Fibroblast of mammary gland (primary cell): ENCODE data around the gene MYOD1.
A peak's percentile ranks its signal among the peaks of the same experiment; 100 is the strongest.

Experiments
- DNase-seq: peaks from one replicate; pipeline ENCODE4 v3.0.0-alpha.2; 2010; ENCODE audit warnings: low read depth
- H3K4me3 ChIP-seq: 2 replicates; pipeline ENCODE4 v1.5.1; 2011; ENCODE audit warnings: low read depth, mild to moderate bottlenecking, low read length, moderate library complexity; ENCODE audit not compliant: control insufficient read depth
- CTCF ChIP-seq: conservative IDR thresholded peaks from 2 replicates; pipeline ENCODE4 v1.5.1; 2011; ENCODE audit warnings: low read depth, low read length, inconsistent platforms; ENCODE audit not compliant: control insufficient read depth, insufficient read depth

MYOD1 gene

GRCh38 chr11:17700991-17701390, 18.4 kb upstream of the MYOD1 start:
- no peak for TF ChIP-seq CTCF
- DNase-seq = no peak
- no peak overlapping the region for H3K4me3 ChIP-seq

- no peak for TF ChIP-seq CTCF
- no peak for DNase-seq
- H3K4me3 ChIP-seq = no peak overlapping the region
Observed at GRCh38 chr11:17702876-17703275, 16.5 kb upstream of the MYOD1 start.

GRCh38 chr11:17703951-17704350, 15.4 kb upstream of the MYOD1 start:
- TF ChIP-seq CTCF = no peak
- DNase-seq = peak; percentile 49
- H3K4me3 ChIP-seq = no peak overlapping the region

- DNase-seq = no peak
- no peak overlapping the region for H3K4me3 ChIP-seq
- no peak for TF ChIP-seq CTCF
Observed at GRCh38 chr11:17707830-17708229, 11.5 kb upstream of the MYOD1 start.

GRCh38 chr11:17711836-17712235, 7.5 kb upstream of the MYOD1 start:
- no peak overlapping the region for H3K4me3 ChIP-seq
- TF ChIP-seq CTCF = no peak

GRCh38 chr11:17713851-17714250, 5.5 kb upstream of the MYOD1 start:
- no peak overlapping the region for H3K4me3 ChIP-seq
- DNase-seq = no peak
- TF ChIP-seq CTCF = no peak

More at GRCh38 chr11:17711836-17712235, 7.5 kb upstream of the MYOD1 start:
- no peak for DNase-seq

GRCh38 chr11:17714356-17714854, 5.0 kb upstream of the MYOD1 start:
- no peak for TF ChIP-seq CTCF
- DNase-seq = no peak
- no peak overlapping the region for H3K4me3 ChIP-seq
